Fibroblast of the aortic adventitia (primary cell): ENCODE results near the gene CRIP1. TPM values are rescaled to one million over a fixed set of nuclear protein-coding genes. Genes with fewer than 3 reads are reported as not detected.

Experiments used
- DNase-seq: peaks from one replicate; pipeline ENCODE4 v3.0.0-alpha.2; 2010; ENCODE audit warnings: low read depth
- H3K4me3 ChIP-seq: 2 replicates; pipeline ENCODE4 v1.5.1; 2011; ENCODE audit warnings: low read depth, mild to moderate bottlenecking, control low read depth, low read length, moderate library complexity
- CTCF ChIP-seq: IDR thresholded peaks from 2 replicates; pipeline ENCODE4 v1.5.1; 2011; ENCODE audit warnings: mild to moderate bottlenecking, low read length, control low read depth, inconsistent platforms; ENCODE audit not compliant: insufficient read depth
- total RNA-seq: library from RNA; depleted of rRNA; stranded (reverse); fragments of >200 nt; gene quantifications from 2 replicates; pipeline ENCODE4 v1.2.3, GENCODE V29; 2012; ENCODE audit warnings: low replicate concordance

CRIP1 gene
- total RNA-seq, 1 donor = 9.4 TPM

- TF ChIP-seq CTCF = no peak
- no peak overlapping the region for H3K4me3 ChIP-seq
- no peak for DNase-seq
Measured at GRCh38 chr14:105458010-105458409, 28.7 kb upstream of the CRIP1 start.

- no peak for TF ChIP-seq CTCF
- no peak overlapping the region for H3K4me3 ChIP-seq
- DNase-seq = no peak
Measured at GRCh38 chr14:105458571-105458970, 28.1 kb upstream of the CRIP1 start.

GRCh38 chr14:105460116-105460515, 26.6 kb upstream of the CRIP1 start:
- no peak for DNase-seq
- TF ChIP-seq CTCF = no peak
- no peak overlapping the region for H3K4me3 ChIP-seq

- TF ChIP-seq CTCF = no peak
- DNase-seq = no peak
- H3K4me3 ChIP-seq = no peak overlapping the region
Measured at GRCh38 chr14:105460616-105461015, 26.1 kb upstream of the CRIP1 start.

- H3K4me3 ChIP-seq = no peak overlapping the region
- TF ChIP-seq CTCF = no peak
Measured at GRCh38 chr14:105461903-105462302, 24.8 kb upstream of the CRIP1 start.

GRCh38 chr14:105464501-105464900, 22.2 kb upstream of the CRIP1 start:
- TF ChIP-seq CTCF = no peak
- DNase-seq = no peak

More at GRCh38 chr14:105461903-105462302, 24.8 kb upstream of the CRIP1 start:
- no peak for DNase-seq

GRCh38 chr14:105465209-105466031, 21.3 kb upstream of the CRIP1 start:
- DNase-seq = no peak
- no peak for TF ChIP-seq CTCF
- no peak overlapping the region for H3K4me3 ChIP-seq

More at GRCh38 chr14:105464501-105464900, 22.2 kb upstream of the CRIP1 start:
- no peak overlapping the region for H3K4me3 ChIP-seq
